K562 (cell line): ENCODE data around the gene KBTBD4.

ENCODE experiments used
- ATF1 ChIP-seq, 2 experiments: fragments of 450-650 bp in 1 of 2; IDR thresholded peaks; 2 replicates each; pipeline ENCODE4 v1.6.1; 2016; ENCODE audit warnings: missing compliant biosample characterization in 1 of 2, missing genetic modification characterization in 1 of 2
- BRD9 ChIP-seq: fragments of 450-650 bp; IDR thresholded peaks from 2 replicates; pipeline ENCODE4 v1.6.1; 2018; ENCODE audit warnings: low read depth; ENCODE audit not compliant: partially characterized antibody
- CTCF ChIP-seq, 3 experiments: IDR thresholded peaks in 2 of 3; conservative IDR thresholded peaks in 1 of 3; 2 replicates each; pipeline ENCODE4 v1.5.1; 2011 to 2012; ENCODE audit warnings: low read length in 3 of 3, mild to moderate bottlenecking in 3 of 3, control low read depth in 2 of 3, improper control_type of control experiment in 1 of 3, inconsistent platforms in 1 of 3, low read depth in 1 of 3, mixed read lengths in 1 of 3, moderate library complexity in 1 of 3; ENCODE audit not compliant: insufficient read depth in 2 of 3
- E2F1 ChIP-seq: sonication (generic); formaldehyde crosslinking; IDR thresholded peaks from 2 replicates; pipeline ENCODE4 v1.8.1; 2023; ENCODE audit warnings: mild to moderate bottlenecking, missing genetic modification reagents, moderate library complexity
- E4F1 ChIP-seq: fragments of 250-450 bp; sonication (Bioruptor Pico); IDR thresholded peaks from 2 replicates; pipeline ENCODE4 v1.5.0; 2021; ENCODE audit warnings: mild to moderate bottlenecking, borderline replicate concordance
- KLF10 ChIP-seq: fragments of 250-450 bp; sonication (Bioruptor Pico); IDR thresholded peaks from 2 replicates; pipeline ENCODE4 v1.6.1; 2021; ENCODE audit warnings: matching md5 sums
- MTF1 ChIP-seq: fragments of 250-450 bp; sonication (Bioruptor Pico); IDR thresholded peaks from 2 replicates; pipeline ENCODE4 v1.9.0; 2021; ENCODE audit warnings: moderate library complexity, mild to moderate bottlenecking, inconsistent platforms, borderline replicate concordance
- RBM39 ChIP-seq: fragments of 200-400 bp; formaldehyde crosslinking; optimal IDR thresholded peaks from 2 replicates; pipeline ENCODE3; 2018; ENCODE audit warnings: low read depth, low read length
- SETDB1 ChIP-seq: IDR thresholded peaks from one replicate; pipeline ENCODE4 v1.6.1; 2012; ENCODE audit warnings: low read length, control low read depth, inconsistent platforms
- SMAD1 ChIP-seq: fragments of 150-350 bp; IDR thresholded peaks from 2 replicates; pipeline ENCODE4 v1.6.1; 2014; ENCODE audit warnings: low read length, low read depth; ENCODE audit not compliant: partially characterized antibody
- ZNF23 ChIP-seq: fragments of 250-450 bp; sonication (Bioruptor Pico); IDR thresholded peaks from 2 replicates; pipeline ENCODE4 v1.4.0; 2020; ENCODE audit warnings: mild to moderate bottlenecking
- ZNF354B ChIP-seq: fragments of 250-450 bp; sonication (Bioruptor Pico); IDR thresholded peaks from 2 replicates; pipeline ENCODE4 v1.4.0; 2020
- ZNF75A ChIP-seq: fragments of 450-650 bp; formaldehyde crosslinking; IDR thresholded peaks from 2 replicates; pipeline ENCODE4 v1.4.0; 2020; ENCODE audit warnings: mild to moderate bottlenecking

GRCh38 chr11:47571895-47572294 is 6.9 kb downstream of the KBTBD4 start:
- TF ChIP-seq KLF10 (CRISPR knock-in tag): no peak
- TF ChIP-seq ZNF23: no peak
- no peak for TF ChIP-seq BRD9
- no peak for TF ChIP-seq MTF1
- no peak for TF ChIP-seq RBM39
- no peak for TF ChIP-seq ZNF75A (CRISPR knock-in tag)
- TF ChIP-seq E4F1 (CRISPR knock-in tag): no peak
- no peak for TF ChIP-seq ATF1 (CRISPR knock-in tag; IDR thresholded peaks at IDR 0.05)
- no peak for TF ChIP-seq ATF1 (tag; IDR thresholded peaks at IDR 0.05)
- TF ChIP-seq ZNF354B: no peak
- TF ChIP-seq CTCF (IDR thresholded peaks at IDR 0.05 in 2 of 3, conservative IDR thresholded peaks at IDR 0.05 in 1 of 3; ENCODE audit: insufficient read depth in 2 of 3, low read depth in 1 of 3, low read length in 3 of 3): no peak
- TF ChIP-seq SMAD1: no peak
- no peak for TF ChIP-seq SETDB1
- no peak for TF ChIP-seq E2F1 (CRISPR knock-in tag)
